ENCODE data around the gene SLC24A5.

- TF ChIP-seq CTCF (conservative IDR thresholded peaks at IDR 0.05; ENCODE audit: low read length) (no peak), EZH2phosphoT487 (IDR thresholded peaks at IDR 0.05; ENCODE audit: borderline replicate concordance, low read depth, low read length) (no peak)
Observed at GRCh38 chr15:48175126-48175525, 54.3 kb downstream of the SLC24A5 start.

Data from OCI-LY7 (cell line).